Hepatocyte (in vitro differentiated cells): ENCODE data around the gene GPRIN1. TPM values are rescaled to one million over a fixed set of nuclear protein-coding genes. Genes with fewer than 3 reads are reported as not detected.

Experiments used
- DNase-seq: peaks from one replicate; pipeline ENCODE4 v3.0.0-alpha.2; 2016; ENCODE audit warnings: low spot score
- H2AFZ ChIP-seq: fragments of 200-600 bp; sonication (generic); 2 replicates; pipeline ENCODE4 v1.6.0; 2016; ENCODE audit warnings: antibody characterized with exemption, mild to moderate bottlenecking
- H3K27ac ChIP-seq: fragments of 200-600 bp; sonication (generic); 2 replicates; pipeline ENCODE4 v1.5.1; 2016; ENCODE audit warnings: mild to moderate bottlenecking
- H3K27me3 ChIP-seq: fragments of 200-600 bp; sonication (generic); 2 replicates; pipeline ENCODE4 v1.6.1; 2016
- H3K36me3 ChIP-seq: fragments of 200-600 bp; sonication (generic); replicated peaks from 2 replicates; pipeline ENCODE4 v1.5.1; 2016; ENCODE audit warnings: low read depth; ENCODE audit not compliant: insufficient read depth
- H3K4me1 ChIP-seq: fragments of 200-600 bp; sonication (generic); 2 replicates; pipeline ENCODE4 v1.5.1; 2016; ENCODE audit warnings: mild to moderate bottlenecking, moderate library complexity; ENCODE audit not compliant: insufficient read depth
- H3K4me2 ChIP-seq: fragments of 200-600 bp; sonication (generic); 2 replicates; pipeline ENCODE4 v1.6.0; 2016
- H3K4me3 ChIP-seq: fragments of 200-600 bp; sonication (generic); 2 replicates; pipeline ENCODE4 v1.5.1; 2016; ENCODE audit warnings: mild to moderate bottlenecking
- H3K79me2 ChIP-seq: fragments of 200-600 bp; sonication (generic); 2 replicates; pipeline ENCODE4 v1.6.0; 2017; ENCODE audit warnings: mild to moderate bottlenecking
- H3K9me2 ChIP-seq: fragments of 200-600 bp; sonication (generic); replicated peaks from 2 replicates; pipeline ENCODE4 v1.6.0; 2017; ENCODE audit warnings: mild to moderate bottlenecking; ENCODE audit not compliant: insufficient read depth
- H3K9me3 ChIP-seq: fragments of 200-600 bp; sonication (generic); 2 replicates; pipeline ENCODE4 v1.5.1; 2016; ENCODE audit warnings: low read depth, mild to moderate bottlenecking
- H4K20me1 ChIP-seq: fragments of 200-600 bp; sonication (generic); 2 replicates; pipeline ENCODE4 v1.6.0; 2016; ENCODE audit warnings: mild to moderate bottlenecking; ENCODE audit not compliant: insufficient read depth, poor library complexity, severe bottlenecking
- EZH2 ChIP-seq: fragments of 200-600 bp; sonication (generic); IDR thresholded peaks from 2 replicates; pipeline ENCODE4 v1.6.1; 2016; ENCODE audit warnings: antibody characterized with exemption, mild to moderate bottlenecking, borderline replicate concordance
- EZH2phosphoT487 ChIP-seq: fragments of 200-600 bp; sonication (generic); IDR thresholded peaks from one replicate; pipeline ENCODE4 v1.6.1; 2018; ENCODE audit warnings: antibody characterized with exemption, mild to moderate bottlenecking, low read depth, moderate library complexity; ENCODE audit not compliant: unreplicated experiment, severe bottlenecking
- WGBS: methylation state at CpG from one replicate; pipeline ENCODE4 v1.1.6; 2016; ENCODE audit warnings: low lambda C conversion rate; ENCODE audit errors: missing lambda C conversion rate; 5-methylcytosine and 5-hydroxymethylcytosine counted together
- polyA plus RNA-seq: library from polyadenylated mRNA; unstranded; fragments of >200 nt; fragmentation: Nextera tagmentation; extraction: Ambion mirVana; gene quantifications from 2 replicates; pipeline ENCODE4 v1.2.1, GENCODE V29; 2016
- total RNA-seq: library from RNA; depleted of rRNA; stranded (reverse); fragments of >200 nt; gene quantifications from 2 replicates; pipeline ENCODE4 v1.2.3, GENCODE V29; 2014
- TF ChIP-seq, protein P1 (sequence below): fragments of 200-600 bp; sonication (generic); IDR thresholded peaks from 2 replicates; pipeline ENCODE4 v1.5.1; 2016; ENCODE audit warnings: antibody characterized with exemption, mild to moderate bottlenecking; ENCODE audit not compliant: poor library complexity

Gene GPRIN1
- total and polyA plus RNA-seq, 2 experiments from 2014 or later: 1.6 to 2.2 TPM

DNA sequence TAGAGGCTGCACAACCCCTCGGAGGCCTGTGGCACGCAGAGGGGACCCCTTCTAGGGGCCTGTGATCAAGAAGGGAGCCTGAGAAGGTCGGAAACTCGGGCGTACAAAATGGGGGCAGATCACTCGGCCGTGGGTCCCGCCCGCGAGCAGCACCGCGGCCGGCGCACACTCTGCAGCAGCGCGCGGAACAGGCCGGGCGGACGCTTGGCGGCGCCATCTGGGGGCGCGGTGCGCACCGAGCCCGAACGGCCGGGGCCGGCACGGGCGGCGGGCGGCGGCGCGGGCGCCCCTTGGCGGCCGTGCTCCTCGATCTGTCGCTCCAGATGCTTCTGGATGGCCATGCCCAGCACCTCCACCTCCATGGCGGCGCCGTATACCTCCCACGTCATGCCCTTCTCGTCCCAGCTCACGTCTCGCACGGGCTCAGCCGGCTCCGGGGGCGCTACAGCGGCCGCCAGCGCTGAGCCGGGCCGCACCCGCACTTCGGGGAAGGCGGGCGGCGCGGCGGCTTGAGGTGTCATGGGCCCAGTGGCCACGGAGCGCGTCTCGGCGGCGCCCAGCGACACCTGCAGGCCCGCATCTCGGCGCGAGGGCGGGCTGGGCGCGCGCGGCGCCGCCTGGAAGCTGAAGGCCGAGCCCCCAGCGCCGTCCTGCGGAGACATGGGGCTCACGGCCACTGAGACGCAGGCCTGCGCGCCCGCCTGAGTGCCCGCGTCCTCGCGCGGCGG lies 13.1 kb downstream of the GPRIN1 start:
- no peak overlapping the region for H3K4me3 ChIP-seq
- TF ChIP-seq, protein P1, sequence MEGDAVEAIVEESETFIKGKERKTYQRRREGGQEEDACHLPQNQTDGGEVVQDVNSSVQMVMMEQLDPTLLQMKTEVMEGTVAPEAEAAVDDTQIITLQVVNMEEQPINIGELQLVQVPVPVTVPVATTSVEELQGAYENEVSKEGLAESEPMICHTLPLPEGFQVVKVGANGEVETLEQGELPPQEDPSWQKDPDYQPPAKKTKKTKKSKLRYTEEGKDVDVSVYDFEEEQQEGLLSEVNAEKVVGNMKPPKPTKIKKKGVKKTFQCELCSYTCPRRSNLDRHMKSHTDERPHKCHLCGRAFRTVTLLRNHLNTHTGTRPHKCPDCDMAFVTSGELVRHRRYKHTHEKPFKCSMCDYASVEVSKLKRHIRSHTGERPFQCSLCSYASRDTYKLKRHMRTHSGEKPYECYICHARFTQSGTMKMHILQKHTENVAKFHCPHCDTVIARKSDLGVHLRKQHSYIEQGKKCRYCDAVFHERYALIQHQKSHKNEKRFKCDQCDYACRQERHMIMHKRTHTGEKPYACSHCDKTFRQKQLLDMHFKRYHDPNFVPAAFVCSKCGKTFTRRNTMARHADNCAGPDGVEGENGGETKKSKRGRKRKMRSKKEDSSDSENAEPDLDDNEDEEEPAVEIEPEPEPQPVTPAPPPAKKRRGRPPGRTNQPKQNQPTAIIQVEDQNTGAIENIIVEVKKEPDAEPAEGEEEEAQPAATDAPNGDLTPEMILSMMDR: peak; percentile 22
- TF ChIP-seq EZH2 (no peak), EZH2phosphoT487 (no peak)
- 22% methylated on average over 84 of the region's 98 CpGs for WGBS

DNA sequence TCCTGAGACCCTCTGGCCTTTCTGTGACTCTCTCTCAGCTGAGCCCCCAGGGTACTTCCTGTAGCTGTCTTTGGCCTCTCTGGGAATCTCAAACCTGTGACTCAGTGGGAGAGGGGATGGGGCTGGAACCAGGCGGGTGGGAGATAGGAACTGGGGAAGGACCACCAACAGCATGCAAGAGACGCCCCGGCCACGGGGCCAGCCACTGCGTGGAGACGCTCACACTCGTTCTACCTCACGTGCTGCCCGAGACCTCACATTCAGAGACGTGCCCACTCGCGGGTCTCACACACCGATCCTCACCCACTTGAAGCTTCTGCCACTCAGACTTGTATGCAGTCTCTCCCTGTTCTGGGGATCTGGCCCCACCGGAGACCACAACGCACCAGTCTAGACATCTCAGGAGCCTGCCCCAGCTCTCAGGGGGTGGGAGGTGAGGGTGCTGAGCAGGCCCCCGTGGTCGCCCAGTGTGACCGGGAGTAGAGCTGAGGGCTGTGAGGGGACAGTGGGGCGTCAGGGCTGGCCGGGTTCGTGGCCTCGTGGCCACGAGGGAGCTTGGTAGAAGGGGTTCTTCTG lies 13.8 kb downstream of the GPRIN1 start:
- 94% methylated on average over 15 of the region's 23 CpGs for WGBS
- no peak overlapping the region for H2AFZ ChIP-seq
- no peaks in the 10 kb centered on the region for H4K20me1 ChIP-seq
- no peak overlapping the region for H3K4me3 ChIP-seq
- H3K4me2 ChIP-seq: peak overlapping the region; percentile 88
- H3K79me2 ChIP-seq: no peaks in the 10 kb centered on the region
- no peaks in the 10 kb centered on the region for H3K9me3 ChIP-seq
- no peaks in the 10 kb centered on the region for H3K4me1 ChIP-seq
- no peaks in the 10 kb centered on the region for H3K36me3 ChIP-seq
- H3K27me3 ChIP-seq: no peaks in the 10 kb centered on the region
- no peaks in the 10 kb centered on the region for H3K9me2 ChIP-seq
- DNase-seq: no peak
- no peak overlapping the region for H3K27ac ChIP-seq
- TF ChIP-seq EZH2phosphoT487 (no peak), EZH2 (no peak)
- TF ChIP-seq, protein P1: no peak

More for the DNA sequence above, 13.1 kb downstream of the GPRIN1 start:
- no peaks in the 10 kb centered on the region for H3K27me3 ChIP-seq
- no peaks in the 10 kb centered on the region for H3K9me3 ChIP-seq
- H3K4me2 ChIP-seq: peak overlapping the region; percentile 88
- H3K4me1 ChIP-seq: no peaks in the 10 kb centered on the region
- DNase-seq: peak; percentile 79
- H2AFZ ChIP-seq: peak overlapping the region; percentile 63
- no peak overlapping the region for H3K27ac ChIP-seq
- no peaks in the 10 kb centered on the region for H4K20me1 ChIP-seq
- no peaks in the 10 kb centered on the region for H3K9me2 ChIP-seq
- no peaks in the 10 kb centered on the region for H3K79me2 ChIP-seq
- H3K36me3 ChIP-seq: no peaks in the 10 kb centered on the region

DNA sequence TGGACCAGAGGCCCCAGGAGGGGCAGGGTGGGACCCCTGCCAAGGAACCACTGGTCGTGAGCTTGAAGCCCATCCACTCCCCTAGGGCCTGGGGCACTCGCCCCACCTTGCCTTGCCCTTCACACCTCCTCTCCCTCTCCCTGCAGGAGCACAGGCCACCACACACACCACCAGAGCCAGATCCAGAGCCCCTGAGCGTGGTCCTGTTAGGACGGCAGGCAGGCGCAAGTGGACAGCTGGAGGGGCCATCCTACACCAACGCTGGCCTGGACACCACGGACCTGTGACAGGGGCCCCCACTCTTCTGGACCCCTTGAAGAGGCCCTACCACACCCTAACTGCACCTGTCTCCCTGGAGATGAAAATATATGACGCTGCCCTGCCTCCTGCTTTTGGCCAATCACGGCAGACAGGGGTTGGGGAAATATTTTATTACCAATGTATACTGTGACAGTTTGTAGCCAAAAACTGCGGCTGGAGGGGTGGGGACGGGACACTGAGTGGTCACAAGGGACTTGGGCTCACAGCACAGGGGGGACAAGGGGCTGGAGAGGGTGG lies 14.5 kb downstream of the GPRIN1 start:
- Histone ChIP-seq H3K27me3 (no peaks in the 10 kb centered on the region), H3K79me2 (no peaks in the 10 kb centered on the region), H3K4me2 (no peak overlapping the region)

More for the DNA sequence above, 14.5 kb downstream of the GPRIN1 start:
- WGBS: 88% methylated on average over 11 of the region's 11 CpGs
- no peaks in the 10 kb centered on the region for H3K9me2 ChIP-seq
- H3K9me3 ChIP-seq: no peaks in the 10 kb centered on the region
- H3K27ac ChIP-seq: no peak overlapping the region
- DNase-seq: no peak
- H3K4me3 ChIP-seq: no peak overlapping the region
- no peaks in the 10 kb centered on the region for H3K4me1 ChIP-seq
- no peak overlapping the region for H2AFZ ChIP-seq
- no peaks in the 10 kb centered on the region for H3K36me3 ChIP-seq
- TF ChIP-seq, protein P1: no peak
- no peak for TF ChIP-seq EZH2
- no peak for TF ChIP-seq EZH2phosphoT487
- H4K20me1 ChIP-seq: no peaks in the 10 kb centered on the region
